Osteoblast (primary cell): Measurements from ENCODE around the gene ALOX5. TPM values are rescaled to one million over a fixed set of nuclear protein-coding genes. Genes with fewer than 3 reads are reported as not detected.
"Not testable (repeated sequence)": the region's sequence is repeated elsewhere in the genome, so short reads cannot be mapped to it uniquely, and the experiment has no call there.

Experiments used
- DNase-seq: peaks from one replicate; pipeline ENCODE4 v3.0.0; 2011; ENCODE audit warnings: low spot score, mixed read lengths; ENCODE audit not compliant: insufficient read length; ENCODE audit errors: missing footprints
- H2AFZ ChIP-seq: 2 replicates; pipeline ENCODE4 v1.6.0; 2011; ENCODE audit warnings: mild to moderate bottlenecking, low read length
- H3K27ac ChIP-seq: 2 replicates; pipeline ENCODE4 v1.5.1; 2011; ENCODE audit warnings: mild to moderate bottlenecking, low read depth, low read length, moderate library complexity
- H3K27me3 ChIP-seq: 2 replicates; pipeline ENCODE4 v1.6.0; 2012; ENCODE audit warnings: mild to moderate bottlenecking, control low read depth, inconsistent platforms, low read length, moderate library complexity; ENCODE audit not compliant: insufficient read depth
- H3K36me3 ChIP-seq: 2 replicates; pipeline ENCODE4 v1.5.1; 2011; ENCODE audit warnings: mild to moderate bottlenecking, low read length, control low read depth, moderate library complexity; ENCODE audit not compliant: insufficient read depth
- H3K4me1 ChIP-seq: 2 replicates; pipeline ENCODE4 v1.5.1; 2011; ENCODE audit warnings: mild to moderate bottlenecking, low read length, control low read depth, moderate library complexity; ENCODE audit not compliant: insufficient read depth
- H3K4me2 ChIP-seq: 2 replicates; pipeline ENCODE4 v1.6.0; 2011; ENCODE audit warnings: mild to moderate bottlenecking, low read length; ENCODE audit not compliant: insufficient read depth
- H3K4me3 ChIP-seq: fragments of 200-600 bp; sonication (generic); 3 replicates; pipeline ENCODE4 v1.5.1; 2012; ENCODE audit warnings: mild to moderate bottlenecking, low read length, inconsistent platforms; ENCODE audit not compliant: insufficient read depth
- H3K79me2 ChIP-seq: 2 replicates; pipeline ENCODE4 v1.6.0; 2012; ENCODE audit warnings: mild to moderate bottlenecking, low read length, control low read depth, inconsistent platforms; ENCODE audit not compliant: insufficient read depth
- H3K9me3 ChIP-seq: 2 replicates; pipeline ENCODE4 v1.5.1; 2011; ENCODE audit warnings: low read depth, low read length, control low read depth
- H4K20me1 ChIP-seq: 2 replicates; pipeline ENCODE4 v1.6.0; 2012; ENCODE audit warnings: mild to moderate bottlenecking, low read length, control low read depth; ENCODE audit not compliant: insufficient read depth
- total RNA-seq: library from RNA; depleted of rRNA; stranded (reverse); fragments of >200 nt; gene quantifications from 2 replicates; pipeline ENCODE4 v1.2.3, GENCODE V29; 2012
- TF ChIP-seq, protein P1 (sequence below): IDR thresholded peaks from 2 replicates; pipeline ENCODE4 v1.5.1; 2011; ENCODE audit warnings: mild to moderate bottlenecking, low read depth, low read length, moderate library complexity; ENCODE audit errors: extremely low read depth

The ALOX5 gene
- total RNA-seq, 1 donor = not detected

DNA sequence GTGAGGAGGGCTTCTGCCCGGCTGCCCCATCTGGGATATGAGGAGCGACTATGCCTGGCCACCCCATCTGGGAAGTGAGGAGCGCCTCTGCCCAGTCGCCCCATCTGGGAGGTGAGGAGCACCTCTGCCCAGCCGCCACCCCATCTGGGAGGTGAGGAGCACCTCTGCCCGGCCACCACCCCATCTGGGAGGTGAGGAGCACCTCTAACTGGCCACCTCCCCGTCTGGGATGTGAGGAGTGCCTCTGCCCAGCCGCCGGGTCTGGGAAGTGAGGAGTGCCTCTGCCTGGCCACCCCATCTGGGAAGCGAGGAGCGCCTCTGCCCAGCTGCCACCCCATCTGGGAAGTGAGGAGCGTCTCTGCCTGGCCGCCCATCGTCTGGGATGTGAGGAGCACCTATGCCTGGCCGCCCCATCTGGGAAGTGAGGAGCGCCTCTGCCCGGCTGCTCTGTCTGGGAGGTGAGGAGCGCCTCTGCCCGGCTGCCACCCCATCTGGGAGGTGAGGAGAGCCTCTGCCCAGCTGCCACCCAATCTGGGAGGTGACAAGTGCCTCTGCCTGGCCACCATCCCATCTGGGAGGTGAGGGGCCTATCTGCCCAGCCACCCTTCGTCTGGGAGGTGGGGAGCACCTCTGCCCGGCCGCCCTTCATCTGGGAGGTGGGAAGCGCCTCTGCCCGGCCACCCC is 27.2 kb upstream of the ALOX5 start:
- H2AFZ ChIP-seq, H3K4me3 ChIP-seq, H3K79me2 ChIP-seq, DNase-seq, H3K27ac ChIP-seq, H3K9me3 ChIP-seq, H3K36me3 ChIP-seq, H3K27me3 ChIP-seq, H3K4me1 ChIP-seq, H4K20me1 ChIP-seq, H3K4me2 ChIP-seq: not testable (repeated sequence)

DNA sequence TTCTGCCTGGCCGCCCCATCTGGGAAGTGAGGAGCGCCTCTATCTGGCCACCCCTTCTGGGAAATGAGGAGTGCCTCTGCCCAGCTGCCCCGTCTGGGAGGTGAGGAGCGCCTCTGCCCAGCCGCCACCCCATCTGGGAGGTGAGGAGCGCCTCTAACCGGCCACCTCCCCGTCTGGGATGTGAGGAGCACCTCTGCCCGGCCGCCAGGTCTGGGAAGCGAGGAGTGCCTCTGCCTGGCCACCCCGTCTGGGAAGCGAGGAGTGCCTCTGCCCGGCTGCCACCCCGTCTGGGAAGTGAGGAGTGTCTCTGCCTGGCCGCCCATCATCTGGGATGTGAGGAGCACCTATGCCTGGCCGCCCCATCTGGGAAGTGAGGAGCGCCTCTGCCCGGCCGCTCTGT is 26.6 kb upstream of the ALOX5 start:
- not testable (repeated sequence) for H4K20me1 ChIP-seq, DNase-seq

DNA sequence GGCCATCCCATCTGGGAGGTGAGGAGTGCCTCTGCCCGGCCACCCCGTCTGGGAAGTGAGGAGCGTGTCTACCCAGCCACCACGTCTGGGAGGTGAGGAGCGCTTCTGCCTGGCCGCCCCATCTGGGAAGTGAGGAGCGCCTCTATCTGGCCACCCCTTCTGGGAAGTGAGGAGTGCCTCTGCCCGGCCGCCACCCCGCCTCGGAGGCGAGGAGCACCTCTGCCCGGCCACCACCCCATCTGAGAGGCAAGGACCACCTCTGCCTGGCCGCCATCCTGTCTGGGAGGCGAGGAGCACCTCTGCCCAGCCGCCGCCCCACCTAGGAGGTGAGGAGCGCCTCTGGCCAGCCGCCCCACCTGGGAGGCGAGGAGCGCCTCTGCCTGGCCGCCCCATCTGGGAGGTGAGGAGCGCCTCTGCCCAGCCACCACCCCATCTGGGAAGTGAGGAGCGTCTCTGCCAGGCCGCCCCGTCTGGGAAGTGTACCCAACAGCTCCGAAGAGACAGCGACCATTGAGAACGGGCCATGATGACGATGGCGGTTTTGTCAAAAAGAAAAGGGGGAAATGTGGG is 25.7 kb upstream of the ALOX5 start:
- not testable (repeated sequence) for DNase-seq, H3K9me3 ChIP-seq, H3K4me1 ChIP-seq, H3K27ac ChIP-seq, H3K4me3 ChIP-seq, H2AFZ ChIP-seq, H3K27me3 ChIP-seq, H3K36me3 ChIP-seq, H4K20me1 ChIP-seq, H3K79me2 ChIP-seq, H3K4me2 ChIP-seq

More for the DNA sequence above, 26.6 kb upstream of the ALOX5 start:
- H3K27ac ChIP-seq, H3K79me2 ChIP-seq, H3K4me3 ChIP-seq, H3K4me2 ChIP-seq, H2AFZ ChIP-seq, H3K9me3 ChIP-seq, H3K4me1 ChIP-seq, H3K27me3 ChIP-seq, H3K36me3 ChIP-seq: not testable (repeated sequence)

DNA sequence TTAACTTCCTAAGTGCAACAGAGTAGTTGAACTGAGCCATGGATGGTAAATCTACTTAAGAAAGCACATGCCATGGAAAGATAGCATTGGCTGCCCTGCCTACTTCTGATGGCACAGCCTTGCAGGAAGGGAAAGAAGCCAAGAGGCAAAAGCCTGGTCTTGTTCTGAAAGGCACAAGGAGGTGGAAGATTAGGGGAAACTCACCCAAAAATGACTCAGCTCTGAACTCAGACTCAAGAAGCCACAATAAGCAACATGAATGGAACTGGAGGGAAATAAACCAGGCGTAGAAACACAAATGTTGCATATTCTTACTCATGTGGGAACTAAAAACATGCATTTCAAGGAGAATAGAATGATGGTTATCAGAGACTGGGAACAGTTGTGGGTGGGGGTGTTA is 20.8 kb upstream of the ALOX5 start:
- Histone ChIP-seq H3K27ac (no peak overlapping the region), H3K4me3 (no peak overlapping the region), H4K20me1 (no peaks in the 10 kb centered on the region), H3K9me3 (no peaks in the 10 kb centered on the region), H2AFZ (no peak overlapping the region), H3K4me1 (peaks cover 3% of the 10 kb centered on the region), H3K36me3 (no peaks in the 10 kb centered on the region), H3K27me3 (no peaks in the 10 kb centered on the region), H3K4me2 (no peak overlapping the region), H3K79me2 (no peaks in the 10 kb centered on the region)
- TF ChIP-seq, protein P1, sequence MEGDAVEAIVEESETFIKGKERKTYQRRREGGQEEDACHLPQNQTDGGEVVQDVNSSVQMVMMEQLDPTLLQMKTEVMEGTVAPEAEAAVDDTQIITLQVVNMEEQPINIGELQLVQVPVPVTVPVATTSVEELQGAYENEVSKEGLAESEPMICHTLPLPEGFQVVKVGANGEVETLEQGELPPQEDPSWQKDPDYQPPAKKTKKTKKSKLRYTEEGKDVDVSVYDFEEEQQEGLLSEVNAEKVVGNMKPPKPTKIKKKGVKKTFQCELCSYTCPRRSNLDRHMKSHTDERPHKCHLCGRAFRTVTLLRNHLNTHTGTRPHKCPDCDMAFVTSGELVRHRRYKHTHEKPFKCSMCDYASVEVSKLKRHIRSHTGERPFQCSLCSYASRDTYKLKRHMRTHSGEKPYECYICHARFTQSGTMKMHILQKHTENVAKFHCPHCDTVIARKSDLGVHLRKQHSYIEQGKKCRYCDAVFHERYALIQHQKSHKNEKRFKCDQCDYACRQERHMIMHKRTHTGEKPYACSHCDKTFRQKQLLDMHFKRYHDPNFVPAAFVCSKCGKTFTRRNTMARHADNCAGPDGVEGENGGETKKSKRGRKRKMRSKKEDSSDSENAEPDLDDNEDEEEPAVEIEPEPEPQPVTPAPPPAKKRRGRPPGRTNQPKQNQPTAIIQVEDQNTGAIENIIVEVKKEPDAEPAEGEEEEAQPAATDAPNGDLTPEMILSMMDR = no peak
- DNase-seq = peak; percentile 35

DNA sequence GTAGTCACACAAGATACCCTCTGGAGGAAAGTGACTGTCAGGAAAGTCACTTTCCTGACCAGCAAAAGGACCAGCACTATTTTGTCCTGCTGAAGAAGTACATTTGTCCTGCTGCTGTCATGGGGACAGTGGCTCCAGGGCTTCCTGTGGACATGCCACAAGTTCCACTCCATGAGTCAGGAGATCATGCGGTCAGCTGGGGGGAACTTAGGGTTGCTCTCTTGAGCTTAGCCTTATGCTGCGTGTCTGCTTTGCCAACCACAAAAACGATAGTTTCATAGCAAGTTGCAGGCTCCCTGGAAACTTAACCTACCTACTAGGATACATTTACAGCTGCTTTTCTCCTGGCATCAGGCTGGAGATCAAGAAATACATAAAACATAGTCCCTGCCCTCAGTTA is 19.8 kb upstream of the ALOX5 start:
- Histone ChIP-seq H3K36me3 (no peaks in the 10 kb centered on the region), H3K4me1 (peaks cover 3% of the 10 kb centered on the region), H3K9me3 (no peaks in the 10 kb centered on the region), H3K27ac (no peak overlapping the region), H3K27me3 (no peaks in the 10 kb centered on the region), H3K79me2 (no peaks in the 10 kb centered on the region), H4K20me1 (no peaks in the 10 kb centered on the region), H3K4me2 (no peak overlapping the region), H2AFZ (no peak overlapping the region), H3K4me3 (no peak overlapping the region)
- TF ChIP-seq, protein P1 = no peak
- no peak for DNase-seq
